Dermis blood vessel endothelial cell (primary cell): ENCODE measurements around the gene TMEM183A. TPM values are rescaled to one million over a fixed set of nuclear protein-coding genes. Genes with fewer than 3 reads are reported as not detected.

ENCODE experiments used
- DNase-seq: peaks from one replicate; pipeline ENCODE4 v3.0.0; 2010
- total RNA-seq: library from RNA; depleted of rRNA; stranded (reverse); fragments of >200 nt; gene quantifications from 2 replicates; pipeline ENCODE4 v1.2.3, GENCODE V29; 2014

The TMEM183A gene
- total RNA-seq, 1 donor from 2014 or later, result 124 TPM

DNA sequence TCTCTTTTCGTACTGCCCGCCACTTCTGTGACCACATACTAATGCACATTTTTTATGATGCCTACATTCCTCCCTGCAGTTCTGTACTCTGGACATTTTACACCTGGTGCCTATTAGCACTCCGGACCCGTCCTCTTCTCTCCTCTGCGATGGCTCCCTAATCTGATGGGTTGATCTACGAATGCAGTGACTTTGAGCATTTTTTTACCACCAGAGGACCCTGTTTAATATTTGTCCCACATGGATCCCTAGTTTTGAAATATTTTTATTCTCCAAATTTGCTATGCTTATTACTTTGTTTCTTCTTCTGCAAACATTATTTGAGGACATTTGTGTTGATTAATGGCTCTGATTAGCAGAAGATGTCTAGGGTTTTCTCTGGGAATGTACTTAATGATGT lies 24.3 kb downstream of the TMEM183A start:
- peak; percentile 16 for DNase-seq

DNA sequence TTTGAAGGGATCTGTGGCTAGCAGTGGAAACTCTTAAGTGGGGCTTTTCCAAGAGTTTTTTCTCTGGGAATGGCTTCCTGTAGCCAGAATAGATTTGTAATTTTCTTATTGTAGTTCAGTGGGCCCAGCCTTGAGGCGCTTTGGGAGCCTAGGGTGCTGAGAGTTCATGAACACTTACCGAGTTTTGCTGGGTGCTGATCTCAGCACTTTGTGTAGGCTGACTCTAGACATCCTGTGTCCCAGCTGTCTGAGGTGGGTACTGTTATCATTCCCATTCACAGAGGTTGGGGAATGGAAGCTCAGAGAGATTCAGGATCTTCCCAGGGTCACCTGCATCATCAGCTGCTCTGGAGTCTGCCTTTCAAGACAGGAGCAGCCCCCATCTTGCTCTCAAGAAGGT lies 26.1 kb downstream of the TMEM183A start:
- no peak for DNase-seq

DNA sequence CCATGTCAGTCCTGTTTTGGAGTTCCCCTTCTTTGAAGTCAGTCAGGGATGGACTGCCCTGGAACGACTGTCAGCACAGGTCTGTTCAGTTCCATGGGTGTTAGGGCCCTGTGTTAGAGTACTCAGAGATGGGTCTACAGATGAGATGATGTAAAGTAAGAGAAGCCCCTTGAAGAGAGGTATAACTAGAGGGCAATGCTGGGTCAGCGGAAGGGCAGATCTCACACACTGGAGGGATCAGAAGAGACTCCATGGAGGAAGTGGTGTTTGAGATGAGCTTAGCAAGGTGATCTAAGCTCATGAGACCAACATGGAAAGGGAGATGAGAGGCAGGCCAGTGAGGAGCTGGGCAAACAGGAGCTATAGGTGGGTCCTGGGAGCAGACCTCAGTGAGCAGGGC lies 26.7 kb downstream of the TMEM183A start:
- no peak for DNase-seq

DNA sequence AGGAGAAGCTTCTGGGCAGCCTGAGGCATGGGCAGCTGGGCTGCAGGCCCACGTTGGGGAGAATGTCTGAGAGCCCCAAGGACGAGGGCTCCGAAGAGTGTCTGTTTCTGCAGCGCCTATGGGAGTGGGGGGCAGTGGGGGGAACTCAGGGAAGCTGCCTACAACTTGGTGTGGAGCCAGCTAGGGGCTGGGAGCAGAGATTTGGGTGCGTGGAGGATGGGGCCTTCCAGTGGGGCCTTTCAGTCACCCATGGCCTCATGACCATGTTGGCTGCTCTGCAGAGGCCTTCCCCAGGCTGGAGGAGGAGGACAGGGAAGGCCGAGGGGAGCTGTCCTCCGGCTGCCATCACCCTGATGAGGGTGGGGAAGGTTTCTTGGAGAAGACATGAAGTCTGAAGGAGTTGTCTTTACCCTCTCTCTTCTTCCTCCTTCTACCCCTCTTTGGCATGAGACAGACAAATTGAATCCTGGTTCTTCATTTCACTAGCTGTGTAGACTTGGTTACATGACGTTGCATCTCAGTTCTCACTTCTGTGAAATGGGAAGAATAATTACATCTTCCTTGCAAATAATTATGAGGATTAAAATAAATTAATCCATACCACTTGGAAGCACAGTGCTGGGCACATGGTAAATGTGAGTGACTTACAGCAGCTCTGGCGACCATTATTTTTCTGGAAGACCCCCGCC lies 27.4 kb downstream of the TMEM183A start:
- DNase-seq, result no peak

- DNase-seq, result no peak
Observed at GRCh38 chr1:203035111-203036000, 28.2 kb downstream of the TMEM183A start.

DNA sequence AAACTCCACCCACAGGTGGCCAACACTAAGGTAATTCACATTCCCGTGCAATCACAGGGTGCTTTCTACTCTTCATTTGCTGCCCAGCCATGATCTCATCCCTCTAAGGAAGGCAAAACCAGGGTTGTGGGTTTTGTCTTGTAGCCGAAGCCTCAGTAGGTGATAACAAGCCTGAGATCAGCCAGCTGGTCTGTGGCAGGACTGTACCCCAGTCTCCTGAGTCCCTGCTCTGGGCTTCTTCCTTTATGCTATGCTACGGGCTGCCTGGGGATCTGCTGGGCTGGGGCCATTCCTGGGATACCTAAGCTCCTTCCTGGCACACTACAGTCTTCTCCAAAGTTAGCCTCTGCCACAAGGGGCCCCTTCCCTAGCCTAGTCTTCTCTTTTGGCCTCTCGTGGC lies 29.0 kb downstream of the TMEM183A start:
- no peak for DNase-seq

DNA sequence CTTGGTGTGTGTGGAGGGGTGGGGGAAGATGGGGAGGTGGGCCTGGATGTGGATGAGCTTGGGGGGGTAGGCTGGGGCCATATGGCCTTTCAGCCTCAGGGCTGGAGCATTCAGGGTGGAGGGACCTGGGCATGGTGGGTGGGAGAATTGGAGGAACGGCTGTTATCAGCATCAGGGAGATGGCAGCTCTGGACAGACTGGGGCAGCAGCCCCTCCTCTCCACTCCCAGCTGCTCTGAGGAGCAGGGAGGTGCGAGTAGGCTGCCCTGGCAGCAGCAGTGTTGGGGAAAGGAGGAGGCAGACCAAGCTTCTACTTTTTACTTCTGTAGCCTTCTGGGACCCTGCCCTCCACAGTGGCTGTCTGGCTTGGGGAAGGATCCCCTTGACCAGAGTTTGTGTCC lies 29.4 kb downstream of the TMEM183A start:
- no peak for DNase-seq

DNA sequence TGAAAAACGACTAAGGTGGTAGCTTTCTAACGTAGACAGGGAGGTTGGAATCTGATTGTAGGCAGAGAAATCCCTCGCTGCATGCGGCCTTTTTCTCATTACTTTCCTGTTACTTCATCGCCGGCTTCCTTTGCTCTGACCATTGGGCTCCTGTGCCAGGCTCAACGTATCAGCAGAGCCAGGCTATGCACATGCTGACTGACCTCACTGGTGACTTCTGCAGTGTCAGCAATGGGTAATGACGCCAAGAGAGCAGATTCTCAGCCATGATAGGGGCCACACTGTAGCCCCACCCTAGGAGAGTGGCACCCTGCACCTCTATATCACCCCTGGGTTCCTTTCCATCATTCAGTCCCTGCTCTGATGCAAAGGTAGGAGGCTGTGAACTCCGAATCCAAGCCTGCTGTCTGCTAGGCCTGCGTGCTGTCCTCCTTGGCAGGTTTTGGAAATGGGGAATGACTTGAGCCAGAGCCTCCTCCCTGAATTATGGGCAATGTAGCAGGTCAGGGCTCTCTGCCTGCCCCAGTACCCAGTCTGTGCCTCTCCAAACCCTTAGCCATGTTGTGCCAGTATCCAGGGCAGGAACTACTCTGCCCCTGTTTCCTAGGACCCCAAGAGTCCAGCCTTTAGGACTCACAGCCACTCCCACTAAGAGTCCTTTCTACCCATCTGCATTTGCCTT lies 30.5 kb downstream of the TMEM183A start:
- no peak for DNase-seq

DNA sequence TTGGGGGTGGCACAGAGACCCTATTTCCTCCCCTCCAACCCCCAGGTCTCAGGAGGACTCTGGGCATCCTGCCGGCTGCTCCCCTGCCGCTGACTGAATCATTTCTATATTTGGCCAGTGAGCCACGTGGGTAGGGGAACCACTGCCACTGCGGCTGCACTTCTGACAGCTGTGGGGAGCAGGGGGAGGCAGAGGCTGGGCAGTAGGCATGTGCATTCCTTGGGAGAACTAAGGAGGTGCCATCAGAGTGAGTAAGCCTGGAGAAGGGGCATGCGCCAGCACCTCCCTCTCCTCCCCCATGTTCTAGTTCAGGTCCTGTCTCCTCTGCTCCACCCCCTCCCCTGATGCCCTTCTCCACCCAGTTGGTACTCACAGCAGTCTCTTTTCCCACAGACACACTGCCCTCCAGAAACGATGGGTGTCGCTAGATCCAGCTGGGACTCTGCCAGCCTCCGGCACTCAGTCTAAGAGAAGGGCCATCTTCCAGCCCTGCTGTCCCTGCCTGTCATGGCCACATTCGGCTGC lies 31.1 kb downstream of the TMEM183A start:
- DNase-seq, result no peak

DNA sequence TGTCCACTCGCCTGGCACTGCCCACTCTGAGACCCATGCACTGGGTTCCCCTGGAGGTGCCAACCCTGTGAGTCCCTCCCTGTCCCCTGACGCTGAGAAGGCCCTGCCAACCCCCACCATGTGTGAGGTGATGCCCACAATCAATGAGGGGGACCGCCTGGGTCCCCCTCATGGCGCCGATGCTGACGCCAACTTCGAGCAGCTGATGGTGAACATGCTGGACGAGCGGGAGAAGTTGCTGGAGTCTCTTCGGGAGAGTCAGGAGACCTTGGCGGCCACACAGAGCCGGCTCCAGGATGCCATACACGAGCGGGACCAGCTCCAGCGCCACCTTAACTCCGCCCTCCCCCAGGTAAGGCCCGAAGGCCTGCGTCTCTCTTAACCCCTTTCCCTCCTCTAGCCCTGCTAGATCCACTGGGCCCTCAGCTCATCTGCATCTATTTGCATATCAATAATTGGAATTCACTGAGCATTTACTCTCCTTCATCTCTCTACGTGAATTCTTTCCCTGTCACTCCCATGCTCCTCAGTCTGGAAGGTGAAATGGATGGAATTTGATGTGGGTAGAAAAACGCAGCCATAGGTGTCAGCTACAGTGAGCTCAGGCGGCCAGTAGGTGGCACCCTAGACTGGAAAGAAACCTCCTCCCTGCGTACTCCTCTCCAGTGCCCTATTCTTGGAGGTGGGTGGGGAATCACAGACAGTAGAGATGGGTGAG lies 31.9 kb downstream of the TMEM183A start:
- DNase-seq, result peak; percentile 80

- DNase-seq, result peak; percentile 36
Observed at GRCh38 chr1:203039609-203040512, 32.7 kb downstream of the TMEM183A start.

- DNase-seq, result no peak
Observed at GRCh38 chr1:203040513-203041275, 33.5 kb downstream of the TMEM183A start.

DNA sequence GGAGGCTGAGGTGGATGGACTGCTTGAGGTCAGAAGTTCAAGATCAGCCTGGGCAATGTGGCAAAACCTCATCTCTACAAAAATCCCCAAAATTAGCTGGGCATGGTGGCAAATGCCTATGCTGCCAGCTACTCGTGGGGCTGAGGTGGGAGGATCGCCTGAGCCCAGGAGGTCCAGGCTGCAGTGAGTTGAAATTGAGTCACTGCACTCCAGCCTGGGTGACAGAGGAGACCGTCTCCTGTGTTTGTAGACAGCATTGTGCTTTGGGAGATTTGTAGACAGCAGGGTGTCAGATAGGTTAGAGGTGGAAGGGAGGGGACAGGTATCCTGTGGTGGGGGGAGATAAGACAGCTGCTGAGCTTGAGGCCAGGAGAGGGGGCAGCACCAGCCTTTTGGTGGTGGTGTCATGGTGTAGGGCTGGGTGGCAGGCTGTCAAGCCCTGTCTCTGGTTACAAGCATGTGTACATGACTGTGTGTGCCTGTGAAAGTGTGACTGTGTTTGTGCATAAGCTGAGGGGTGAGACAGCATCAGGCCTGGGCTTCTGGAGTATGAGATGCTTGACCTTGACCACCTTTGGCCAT lies 34.3 kb downstream of the TMEM183A start:
- DNase-seq, result no peak

- DNase-seq, result no peak
Observed at GRCh38 chr1:203043830-203044545, 36.8 kb downstream of the TMEM183A start.

GRCh38 chr1:203044546-203045250 lies 37.5 kb downstream of the TMEM183A start:
- DNase-seq, result no peak

- DNase-seq, result no peak
Observed at GRCh38 chr1:203045336-203045735, 38.2 kb downstream of the TMEM183A start.

DNA sequence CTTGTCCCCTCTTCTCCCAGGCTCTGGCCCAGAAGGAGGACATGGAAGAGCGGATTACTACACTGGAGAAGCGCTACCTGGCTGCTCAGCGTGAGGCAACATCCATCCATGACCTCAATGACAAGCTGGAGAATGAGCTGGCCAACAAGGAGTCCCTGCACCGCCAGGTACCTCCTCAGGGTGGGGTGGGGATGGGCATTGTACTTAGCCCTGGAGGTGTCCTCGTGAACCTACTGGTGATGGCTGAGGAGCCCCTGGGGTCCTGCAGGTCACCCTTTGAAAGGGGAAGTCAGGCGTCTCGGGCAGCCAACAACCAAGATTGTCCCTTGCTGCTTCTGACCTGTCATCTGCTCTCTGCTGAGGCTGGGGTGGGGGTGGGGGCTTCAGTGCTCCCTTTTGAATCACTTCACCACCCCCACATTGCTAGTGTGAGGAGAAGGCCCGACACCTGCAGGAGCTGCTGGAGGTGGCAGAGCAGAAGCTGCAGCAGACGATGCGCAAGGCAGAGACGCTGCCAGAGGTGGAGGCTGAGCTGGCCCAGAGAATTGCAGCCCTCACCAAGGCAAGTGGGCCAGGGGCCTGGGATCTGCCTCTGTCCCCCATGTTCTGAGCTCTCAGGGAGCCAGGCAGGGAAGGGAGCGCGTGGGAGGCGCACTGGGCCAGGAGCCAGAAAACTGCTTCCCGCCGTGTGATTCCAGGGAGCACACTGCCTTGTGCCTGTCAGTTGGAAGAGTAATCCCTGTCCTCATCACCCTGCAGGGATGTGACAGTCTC lies 38.8 kb downstream of the TMEM183A start:
- peak; percentile 10 for DNase-seq
